ENCODE measurements around the gene USP26. TPM values are rescaled to one million over a fixed set of nuclear protein-coding genes. Genes with fewer than 3 reads are reported as not detected.

The USP26 gene
- total RNA-seq (2014; rRNA removed) (not detected in 2 replicates), Bru-seq, nascent RNA (percentile 5 among the genes with signal in this experiment), BruChase-seq, experiment 1, labeled RNA remaining after a 6-hour chase (percentile 4 among the genes with signal in this experiment), BruChase-seq, experiment 2, labeled RNA remaining after a 2-hour chase (percentile 1 among the genes with signal in this experiment)
- long read RNA-seq: 0 reads

GRCh38 chrX:133097031-133097430 is at the start of gene USP26:
Gene USP26, minus strand, starts transcription at chrX:133097109. Its CDS starts 68,889 bp downstream, at chrX:133028220.
- Histone ChIP-seq H3K9me3 (ENCODE audit: low read length) (no peaks in the 10 kb centered on the region), H3K27ac (ENCODE audit: low read length) (no peak within 1 kb of the TSS), H3K79me2 (ENCODE audit: low read length) (no peaks in the 10 kb centered on the region), H3K36me3 (ENCODE audit: low read depth, low read length) (no peaks in the 10 kb centered on the region), H3K4me2 (ENCODE audit: low read length) (no peak within 1 kb of the TSS), H3K9ac (ENCODE audit: low read length) (no peak within 1 kb of the TSS), H3K27me3 (ENCODE audit: low read length) (no peaks in the 10 kb centered on the region), H3K9me2 (replicated peaks; ENCODE audit: low read length) (no peaks in the 10 kb centered on the region), H3F3A (ENCODE audit: low read length, unreplicated experiment) (no peaks in the 10 kb centered on the region), H4K20me1 (ENCODE audit: low read length) (no peaks in the 10 kb centered on the region), H3K4me3 (ENCODE audit: low read length) (no peak within 1 kb of the TSS), H3K4me1 (ENCODE audit: insufficient read depth, low read length) (0 out of 2 replicates have a peak, but pooled peaks cover 3% of the 10 kb centered on the region), H2AFZ (ENCODE audit: low read length) (no peak within 1 kb of the TSS)
- ChIA-PET POLR2A (ENCODE audit: unreplicated experiment) (no interaction called here), CTCF (no interaction called here)
- no peak for DNase-seq
- TF ChIP-seq EZH2 (IDR thresholded peaks at IDR 0.05; ENCODE audit: low read length, unreplicated experiment) (no peak), EZH2phosphoT487 (IDR thresholded peaks at IDR 0.05; ENCODE audit: borderline replicate concordance, low read length) (no peak), CTCF (conservative IDR thresholded peaks at IDR 0.05; ENCODE audit: low read depth, low read length) (no peak)
- intact Hi-C loops (cut with micrococcal nuclease): no loop called here
- BruUV-seq (replicated peaks): no TSS peak
- ATAC-seq: no peak

- H3K79me2 ChIP-seq (ENCODE audit: low read length): no peaks in the 10 kb centered on the region
- POLR2A ChIA-PET (ENCODE audit: unreplicated experiment): no interaction called here
- H2AFZ ChIP-seq (ENCODE audit: low read length): no peak overlapping the region
- H3F3A ChIP-seq (ENCODE audit: low read length, unreplicated experiment): no peaks in the 10 kb centered on the region
- CTCF ChIA-PET: no interaction called here
- no peak overlapping the region for H3K4me3 ChIP-seq (ENCODE audit: low read length)
- no peak overlapping the region for H3K4me2 ChIP-seq (ENCODE audit: low read length)
- no TSS peak for BruUV-seq (replicated peaks)
- H3K27me3 ChIP-seq (ENCODE audit: low read length): no peaks in the 10 kb centered on the region
- no peaks in the 10 kb centered on the region for H3K9me3 ChIP-seq (ENCODE audit: low read length)
- DNase-seq (no peak), ATAC-seq (no peak)
- H3K27ac ChIP-seq (ENCODE audit: low read length): no peak overlapping the region
- no peaks in the 10 kb centered on the region for H3K9me2 ChIP-seq (replicated peaks; ENCODE audit: low read length)
- H3K9ac ChIP-seq (ENCODE audit: low read length): no peak overlapping the region
- H3K4me1 ChIP-seq (ENCODE audit: insufficient read depth, low read length): no peaks in the 10 kb centered on the region
- H3K36me3 ChIP-seq (ENCODE audit: low read depth, low read length): no peaks in the 10 kb centered on the region
- intact Hi-C loops (cut with micrococcal nuclease): no loop called here
- TF ChIP-seq EZH2phosphoT487 (IDR thresholded peaks at IDR 0.05; ENCODE audit: borderline replicate concordance, low read length) (no peak), CTCF (conservative IDR thresholded peaks at IDR 0.05; ENCODE audit: low read depth, low read length) (no peak), EZH2 (IDR thresholded peaks at IDR 0.05; ENCODE audit: low read length, unreplicated experiment) (no peak)
- H4K20me1 ChIP-seq (ENCODE audit: low read length): no peaks in the 10 kb centered on the region
Measured at GRCh38 chrX:133134282-133134681, 37.4 kb upstream of the USP26 start.

GRCh38 chrX:133120406-133120805 is 23.5 kb upstream of the USP26 start:
- H3K4me2 ChIP-seq (ENCODE audit: low read length): no peak overlapping the region
- no peak overlapping the region for H2AFZ ChIP-seq (ENCODE audit: low read length)
- no peaks in the 10 kb centered on the region for H3K9me3 ChIP-seq (ENCODE audit: low read length)
- no peaks in the 10 kb centered on the region for H3K36me3 ChIP-seq (ENCODE audit: low read depth, low read length)
- intact Hi-C loops (cut with micrococcal nuclease): no loop called here
- DNase-seq (no peak), ATAC-seq (no peak)
- BruUV-seq (replicated peaks): no TSS peak
- TF ChIP-seq CTCF (conservative IDR thresholded peaks at IDR 0.05; ENCODE audit: low read depth, low read length) (no peak), EZH2 (IDR thresholded peaks at IDR 0.05; ENCODE audit: low read length, unreplicated experiment) (no peak), EZH2phosphoT487 (IDR thresholded peaks at IDR 0.05; ENCODE audit: borderline replicate concordance, low read length) (no peak)
- no peaks in the 10 kb centered on the region for H3K4me1 ChIP-seq (ENCODE audit: insufficient read depth, low read length)
- no peaks in the 10 kb centered on the region for H3K9me2 ChIP-seq (replicated peaks; ENCODE audit: low read length)
- H3K4me3 ChIP-seq (ENCODE audit: low read length): no peak overlapping the region
- H3F3A ChIP-seq (ENCODE audit: low read length, unreplicated experiment): no peaks in the 10 kb centered on the region
- H3K27me3 ChIP-seq (ENCODE audit: low read length): no peaks in the 10 kb centered on the region
- H4K20me1 ChIP-seq (ENCODE audit: low read length): no peaks in the 10 kb centered on the region
- H3K79me2 ChIP-seq (ENCODE audit: low read length): no peaks in the 10 kb centered on the region
- POLR2A ChIA-PET (ENCODE audit: unreplicated experiment): no interaction called here
- H3K27ac ChIP-seq (ENCODE audit: low read length): no peak overlapping the region
- CTCF ChIA-PET: no interaction called here
- H3K9ac ChIP-seq (ENCODE audit: low read length): no peak overlapping the region
